Breast epithelium (tissue), 4 donors: ENCODE results near the gene DGKI. TPM values are rescaled to one million over a fixed set of nuclear protein-coding genes. Genes with fewer than 3 reads are reported as not detected.

Source experiments
- DNase-seq, 2 donors: peaks; one replicate each; pipeline ENCODE4 v3.0.0-alpha.2; 2019; ENCODE audit warnings: low spot score in 2 of 2
- H3K27ac ChIP-seq, 2 donors: fragments of 200-600 bp; sonication (generic) in 1 of 2; one replicate each; pipeline ENCODE4 v1.5.1; 2016 to 2019; ENCODE audit warnings: mild to moderate bottlenecking in 1 of 2
- H3K27me3 ChIP-seq, 2 donors: fragments of 200-600 bp; sonication (generic) in 1 of 2; one replicate each; pipeline versions ENCODE4 v1.5.1 to v1.6.0; 2017 to 2019; ENCODE audit warnings: control low read depth in 1 of 2, mild to moderate bottlenecking in 1 of 2
- H3K36me3 ChIP-seq: fragments of 200-600 bp; one replicate; pipeline ENCODE4 v1.5.1; 2019
- H3K4me1 ChIP-seq, 2 donors: fragments of 200-600 bp; sonication (generic); one replicate each; pipeline ENCODE4 v1.5.1; 2016 to 2019; ENCODE audit warnings: control low read depth in 1 of 2
- H3K4me3 ChIP-seq, 3 donors: fragments of 200-600 bp; sonication (generic); 1 replicate in 2 of 3; 2 replicates in 1 of 3; pipeline ENCODE4 v1.5.1; 2016 to 2019; ENCODE audit warnings: mild to moderate bottlenecking in 3 of 3, moderate library complexity in 2 of 3
- H3K9me3 ChIP-seq, 2 donors: fragments of 200-600 bp; sonication (generic) in 1 of 2; one replicate each; pipeline ENCODE4 v1.5.1; 2016 to 2019; ENCODE audit warnings: control low read depth in 1 of 2
- CTCF ChIP-seq, 3 donors: fragments of 450-650 bp; IDR thresholded peaks; one replicate each; pipeline ENCODE4 v1.5.1; 2016 to 2017; ENCODE audit warnings: antibody characterized with exemption in 3 of 3, mild to moderate bottlenecking in 3 of 3, moderate library complexity in 3 of 3
- POLR2A ChIP-seq: fragments of 450-650 bp; IDR thresholded peaks from one replicate; pipeline ENCODE4 v1.6.1; 2016; ENCODE audit warnings: antibody characterized with exemption, mild to moderate bottlenecking, moderate library complexity
- POLR2AphosphoS5 ChIP-seq, 3 donors: sonication (generic); formaldehyde crosslinking; IDR thresholded peaks; one replicate each; pipeline ENCODE4 v1.6.1; 2017; ENCODE audit warnings: antibody characterized with exemption in 3 of 3
- intact Hi-C: fragments of 100-400 bp; cut with DNase I; formaldehyde crosslinking; loops from one replicate; pipeline ENCODE4 v1.15.1; 2023; ENCODE audit warnings: low total_unique reads
- total RNA-seq, 3 donors: library from RNA; depleted of rRNA; stranded (reverse); fragments of >200 nt; gene quantifications; one replicate each; pipeline ENCODE4 v1.1.0, GENCODE V29; 2016

The DGKI gene
- total RNA-seq, 3 donors from 2014 or later: 2.7 to 4.1 (median 2.9) TPM

GRCh38 chr7:137682596-137682995 lies 164.2 kb downstream of the DGKI start:
- intact Hi-C loops: no loop called here
- TF ChIP-seq CTCF (IDR thresholded peaks at IDR 0.05) (no peak), POLR2AphosphoS5 (IDR thresholded peaks at IDR 0.05) (no peak), POLR2A (no peak)
- no peaks in the 10 kb centered on the region for H3K27me3 ChIP-seq
- H3K36me3 ChIP-seq: no peaks in the 10 kb centered on the region
- H3K4me3 ChIP-seq: no peak overlapping the region
- H3K9me3 ChIP-seq: no peaks in the 10 kb centered on the region
- H3K4me1 ChIP-seq: no peaks in the 10 kb centered on the region
- peak overlapping the region; percentile 25 to 49 for H3K27ac ChIP-seq
- DNase-seq: no peak

GRCh38 chr7:137681657-137682562 lies 164.9 kb downstream of the DGKI start:
- Histone ChIP-seq H3K36me3 (no peaks in the 10 kb centered on the region), H3K9me3 (no peaks in the 10 kb centered on the region), H3K27me3 (no peaks in the 10 kb centered on the region), H3K4me3 (no peak overlapping the region), H3K4me1 (no peaks in the 10 kb centered on the region), H3K27ac (peak overlapping the region; percentile 50 to 75)
- intact Hi-C loops: no loop called here
- no peak for TF ChIP-seq CTCF (IDR thresholded peaks at IDR 0.05)
- TF ChIP-seq POLR2AphosphoS5 (IDR thresholded peaks at IDR 0.05): no peak
- TF ChIP-seq POLR2A: no peak
- no peak for DNase-seq

GRCh38 chr7:137674551-137675409 lies 172.0 kb downstream of the DGKI start:
- no peak overlapping the region for H3K4me3 ChIP-seq
- no peaks in the 10 kb centered on the region for H3K9me3 ChIP-seq
- H3K4me1 ChIP-seq: no peaks in the 10 kb centered on the region
- TF ChIP-seq POLR2A (no peak), POLR2AphosphoS5 (IDR thresholded peaks at IDR 0.05) (no peak), CTCF (IDR thresholded peaks at IDR 0.05) (no peak)
- intact Hi-C loops: no loop called here
- H3K27ac ChIP-seq: no peak overlapping the region
- H3K36me3 ChIP-seq: no peaks in the 10 kb centered on the region
- DNase-seq: no peak
- no peaks in the 10 kb centered on the region for H3K27me3 ChIP-seq

- H3K4me1 ChIP-seq: no peaks in the 10 kb centered on the region
Measured at GRCh38 chr7:137674048-137674447, 172.7 kb downstream of the DGKI start.

More at GRCh38 chr7:137674048-137674447, 172.7 kb downstream of the DGKI start:
- H3K27ac ChIP-seq: no peak overlapping the region
- H3K9me3 ChIP-seq: no peaks in the 10 kb centered on the region
- no peak for DNase-seq
- no peak overlapping the region for H3K4me3 ChIP-seq
- H3K36me3 ChIP-seq: no peaks in the 10 kb centered on the region
- intact Hi-C loops: no loop called here
- TF ChIP-seq CTCF (IDR thresholded peaks at IDR 0.05) (no peak), POLR2A (no peak), POLR2AphosphoS5 (IDR thresholded peaks at IDR 0.05) (no peak)
- no peaks in the 10 kb centered on the region for H3K27me3 ChIP-seq
